Right hindlimb (tissue), 1 donor: ENCODE data around the gene ADAM12.

Experiments
- DNase-seq: peaks from one replicate; pipeline ENCODE4 v3.0.0-alpha.2; 2018

ADAM12 gene

DNA sequence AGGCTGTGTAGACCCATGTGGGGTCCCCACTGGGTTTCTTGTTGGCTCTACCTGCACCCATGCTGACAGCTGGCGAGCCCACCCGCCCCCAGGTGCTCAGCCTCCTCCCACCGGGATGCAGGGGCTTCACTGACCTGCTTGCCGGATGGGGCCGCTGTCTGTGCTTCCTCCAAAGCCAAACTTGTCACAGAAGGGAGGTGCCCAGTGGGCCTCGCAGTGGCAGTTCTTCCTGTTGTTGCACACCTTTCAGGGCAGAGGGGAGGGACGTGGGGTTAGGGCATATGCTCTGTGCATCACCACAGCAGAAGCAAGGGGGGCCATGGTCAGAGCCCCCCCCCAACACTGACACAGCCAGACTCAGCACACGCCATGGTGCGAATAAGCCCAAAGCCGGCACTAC, 345.4 kb downstream of the ADAM12 start:
- no peak for DNase-seq

DNA sequence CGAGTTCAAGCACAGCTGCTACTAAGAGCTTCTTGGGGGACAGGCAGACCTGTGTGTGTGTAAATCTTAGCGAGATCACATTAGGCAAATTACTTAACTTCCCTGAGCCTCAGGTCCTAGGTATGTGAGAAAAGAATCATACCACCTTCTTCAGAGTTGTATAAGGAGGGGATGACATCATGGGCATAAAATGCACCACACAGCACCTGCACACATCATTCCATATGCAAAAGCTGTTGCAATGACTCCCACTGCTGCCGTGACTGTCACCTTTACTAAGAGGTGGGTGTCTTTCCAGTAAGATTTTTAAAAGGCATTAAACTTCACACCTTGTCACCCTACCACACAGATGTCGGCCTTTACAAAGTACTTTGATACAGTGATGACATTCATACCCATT, 345.9 kb downstream of the ADAM12 start:
- DNase-seq: no peak

DNA sequence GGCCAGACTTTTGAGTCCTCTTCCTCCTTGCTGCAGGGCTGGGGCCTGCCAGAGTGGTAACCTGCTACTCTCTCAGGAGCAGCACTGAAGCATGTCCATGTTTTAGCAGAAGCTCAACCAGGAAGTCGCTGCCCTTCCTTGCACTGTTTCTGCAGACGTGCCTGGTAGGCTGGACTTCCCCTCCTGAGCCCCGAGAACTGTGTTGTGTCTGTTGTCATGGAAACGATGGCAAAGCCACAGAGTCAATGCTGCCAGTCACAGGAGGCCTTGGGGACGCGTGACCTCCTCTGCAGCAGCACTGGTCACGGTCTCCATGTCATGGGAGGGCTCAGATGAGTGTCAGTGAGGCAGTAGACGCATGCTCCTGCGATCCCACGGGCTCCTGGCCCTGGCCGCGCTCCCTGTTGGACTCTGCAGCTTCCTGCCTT, 346.5 kb downstream of the ADAM12 start:
- DNase-seq: peak; percentile 90

DNA sequence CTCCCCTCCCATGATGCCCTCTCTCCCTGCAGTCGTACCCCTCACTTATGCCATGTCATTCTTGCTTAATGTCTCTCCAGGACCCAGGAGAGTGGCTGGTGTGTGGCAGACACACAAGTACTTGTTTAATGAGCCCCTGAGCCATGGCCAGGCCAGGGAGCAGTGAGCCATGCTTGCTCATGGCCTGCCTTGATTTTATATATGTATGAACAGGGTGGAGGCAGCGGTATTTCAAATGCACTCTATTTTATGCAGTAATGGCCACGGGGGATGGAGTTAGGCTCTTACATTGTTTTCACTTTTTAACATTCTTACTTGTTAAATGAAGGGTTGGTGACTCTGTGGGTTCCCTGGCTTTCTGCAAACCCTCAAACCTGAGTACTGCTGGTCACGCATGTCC, 347.2 kb downstream of the ADAM12 start:
- DNase-seq: no peak

DNA sequence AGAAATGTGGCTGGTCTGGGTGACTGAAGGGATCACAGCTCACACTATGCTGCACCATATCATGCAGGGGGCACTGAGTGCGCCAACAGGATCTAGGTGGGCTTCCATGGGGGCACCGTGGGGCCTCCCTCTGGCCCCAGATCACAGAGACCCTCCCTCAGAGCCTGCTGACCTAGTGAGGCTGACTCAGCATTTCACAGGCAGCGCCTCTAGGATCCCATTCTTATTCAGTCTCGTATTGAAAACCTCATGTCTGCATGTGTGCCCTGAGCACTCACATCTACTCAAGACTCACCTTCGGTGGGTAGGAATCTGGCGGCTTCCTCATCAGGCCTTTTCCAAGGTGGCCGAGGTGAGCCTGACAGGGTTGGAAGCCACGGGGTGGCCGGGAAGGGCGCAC, 350.3 kb downstream of the ADAM12 start:
- DNase-seq: no peak

DNA sequence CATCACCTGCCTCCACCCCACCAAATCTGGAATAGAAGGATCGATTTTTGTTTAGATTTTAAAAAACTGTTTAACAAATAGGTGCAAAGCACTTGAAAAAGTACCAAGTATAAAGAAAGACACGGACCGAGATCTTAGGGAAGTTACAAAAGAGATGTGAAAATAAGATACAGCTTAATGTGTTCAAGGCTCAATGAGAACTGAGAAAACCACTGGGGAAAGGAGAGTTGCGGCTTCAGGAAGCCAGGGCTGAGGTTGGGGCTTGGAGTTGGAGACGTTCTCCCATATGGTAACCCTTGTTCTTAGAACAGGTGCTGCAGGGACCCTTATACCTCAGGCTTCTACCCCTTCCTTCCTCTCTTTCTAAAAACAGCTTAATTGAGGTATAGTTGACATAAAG, 351.8 kb downstream of the ADAM12 start:
- DNase-seq: no peak

DNA sequence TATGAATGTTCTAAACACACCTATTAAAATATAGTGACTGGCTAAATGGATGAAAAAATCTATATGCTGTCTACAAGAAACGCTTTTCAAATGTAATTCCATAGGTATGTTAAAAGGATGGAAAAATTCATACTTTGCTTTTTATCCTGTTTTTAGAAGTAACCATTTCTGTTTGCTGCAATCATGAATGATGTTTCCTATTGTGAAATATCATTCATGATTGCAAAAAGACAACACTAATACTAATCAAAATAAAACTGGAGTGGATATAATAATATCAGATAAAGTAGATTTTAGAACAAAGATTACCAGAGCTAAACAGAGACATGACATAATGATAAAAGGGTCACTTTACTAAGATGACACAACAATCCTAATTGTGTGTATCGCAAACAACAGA, 353.7 kb downstream of the ADAM12 start:
- DNase-seq: no peak

DNA sequence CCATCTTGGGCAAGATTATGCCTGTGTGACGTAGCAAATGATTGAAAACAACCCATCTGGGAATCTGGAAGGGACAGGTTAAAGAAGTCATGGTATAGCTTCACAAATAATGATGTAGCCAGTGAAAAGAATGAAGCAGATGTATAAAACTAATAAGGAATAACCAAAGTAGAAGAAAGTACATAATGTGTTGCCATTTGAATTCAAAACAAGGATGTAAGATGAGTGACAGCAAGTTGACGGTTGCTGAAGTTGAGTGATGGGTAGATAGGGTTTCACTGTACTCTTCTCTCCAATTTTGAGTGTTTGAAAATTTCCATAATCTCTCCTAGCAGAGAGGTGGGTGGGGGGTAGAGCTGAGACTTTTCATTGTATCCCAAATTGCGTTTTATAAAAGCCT, 358.3 kb downstream of the ADAM12 start:
- no peak for DNase-seq

DNA sequence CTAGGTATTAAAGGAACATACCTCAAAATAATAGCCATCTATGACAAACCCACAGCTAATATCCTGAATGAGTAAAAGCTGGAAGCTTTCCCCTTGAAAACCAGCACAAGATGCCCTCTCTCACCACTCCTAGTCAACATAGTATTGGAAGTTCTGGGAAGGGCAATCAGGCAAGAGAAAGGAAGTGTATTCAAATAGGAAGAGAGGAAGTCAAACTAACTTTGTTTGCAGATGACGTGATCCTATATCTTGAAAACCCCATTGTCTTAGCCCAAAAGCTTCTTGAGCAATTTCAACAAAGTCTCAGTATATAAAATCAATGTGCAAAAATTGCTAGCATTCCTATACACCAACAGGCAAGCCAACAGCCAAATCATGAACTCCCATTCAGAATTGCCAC, 360.6 kb downstream of the ADAM12 start:
- no peak for DNase-seq

DNA sequence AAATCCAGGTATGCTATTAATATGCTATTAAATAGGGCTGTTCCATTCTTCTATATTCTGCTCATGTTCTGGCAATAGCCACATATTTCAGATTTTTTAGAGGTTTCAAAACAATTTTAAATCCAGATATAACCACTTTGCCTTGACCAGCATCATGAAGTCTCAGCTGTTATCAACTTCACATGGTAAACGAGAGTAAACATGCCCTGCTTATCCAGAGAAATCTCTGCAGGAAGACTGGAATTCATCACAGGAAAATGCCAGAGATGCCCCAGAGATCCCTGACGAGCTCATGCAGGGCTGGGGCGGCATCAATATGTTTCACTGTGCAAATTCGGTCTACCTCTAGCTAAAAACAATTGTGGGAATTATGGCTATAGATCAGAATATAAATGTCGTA, 365.4 kb downstream of the ADAM12 start:
- no peak for DNase-seq

DNA sequence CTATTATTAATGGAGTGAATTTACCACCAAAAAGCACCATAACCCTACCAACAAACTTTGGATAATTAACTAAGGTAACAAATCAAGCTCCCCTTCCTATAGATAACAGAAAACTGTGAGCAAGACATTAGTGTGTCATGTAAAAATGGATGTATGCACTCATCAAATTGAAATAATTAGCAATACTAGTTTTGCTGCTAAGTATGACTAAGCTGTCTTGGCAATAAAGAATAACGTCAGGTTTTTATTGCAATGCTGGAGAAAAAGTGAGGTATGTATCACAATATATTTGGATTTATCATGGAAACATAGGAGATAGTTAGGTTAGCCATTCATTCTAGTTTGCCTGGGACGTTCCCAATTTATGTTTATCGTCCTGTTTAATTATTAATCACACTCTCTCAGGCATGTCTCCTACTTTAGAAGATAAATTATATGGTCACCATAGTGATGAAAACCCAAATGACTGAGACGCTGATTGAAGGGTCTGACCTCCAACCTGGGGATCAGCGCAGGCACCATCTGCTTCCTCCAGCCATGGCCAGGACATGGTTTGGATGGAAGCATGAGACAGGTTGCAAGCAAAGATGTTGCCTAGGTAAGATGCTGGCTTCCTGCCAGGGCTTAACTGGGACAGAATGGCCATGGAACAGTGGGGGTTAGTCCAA, 366.3 kb downstream of the ADAM12 start:
- no peak for DNase-seq

DNA sequence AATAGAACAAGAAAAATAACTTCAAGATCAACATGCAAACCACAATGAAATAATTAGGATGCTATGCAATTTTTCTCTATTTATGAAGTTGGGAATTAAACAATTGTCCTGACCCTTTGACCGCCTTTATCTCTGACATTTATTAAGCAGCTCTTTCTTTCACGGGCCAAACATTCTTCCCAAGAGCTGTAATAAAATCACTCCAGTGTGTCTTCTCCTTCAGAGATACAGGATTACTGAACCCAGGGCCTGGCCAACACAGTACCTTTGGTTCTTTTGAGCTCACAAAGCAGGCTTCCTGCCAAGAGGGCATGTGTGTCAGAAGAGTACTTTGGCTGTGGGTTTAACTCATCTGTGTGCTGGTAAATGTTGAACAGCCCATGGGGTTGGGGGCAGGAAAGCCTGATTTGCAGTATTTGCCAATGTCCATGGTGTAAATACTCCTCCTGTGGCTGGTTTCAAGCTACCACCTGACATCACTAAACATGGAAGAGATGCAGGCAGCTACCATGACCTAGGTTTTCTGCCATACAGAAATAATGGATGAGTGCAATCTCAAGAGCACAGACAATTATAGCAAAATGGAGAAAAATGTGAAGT, 370.2 kb downstream of the ADAM12 start:
- DNase-seq: no peak

DNA sequence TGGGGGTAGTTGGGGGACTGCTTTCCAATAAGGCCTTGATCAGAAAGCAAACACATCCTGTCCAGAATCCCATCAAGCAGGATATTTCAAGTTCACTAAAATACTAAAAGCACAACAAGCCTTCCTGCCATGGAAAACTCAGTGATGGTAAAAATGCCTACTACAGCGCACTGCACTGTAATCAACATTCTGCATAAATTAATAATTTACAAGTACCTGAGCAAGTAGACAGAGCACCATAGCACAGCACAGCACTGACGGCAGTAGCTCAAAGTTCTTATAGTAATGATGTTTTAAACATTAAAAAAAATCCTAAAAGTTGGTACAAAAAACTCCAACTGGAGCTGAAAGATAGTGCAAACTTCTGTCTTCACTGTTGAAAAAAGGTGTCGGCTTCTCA, 371.4 kb downstream of the ADAM12 start:
- DNase-seq: no peak

DNA sequence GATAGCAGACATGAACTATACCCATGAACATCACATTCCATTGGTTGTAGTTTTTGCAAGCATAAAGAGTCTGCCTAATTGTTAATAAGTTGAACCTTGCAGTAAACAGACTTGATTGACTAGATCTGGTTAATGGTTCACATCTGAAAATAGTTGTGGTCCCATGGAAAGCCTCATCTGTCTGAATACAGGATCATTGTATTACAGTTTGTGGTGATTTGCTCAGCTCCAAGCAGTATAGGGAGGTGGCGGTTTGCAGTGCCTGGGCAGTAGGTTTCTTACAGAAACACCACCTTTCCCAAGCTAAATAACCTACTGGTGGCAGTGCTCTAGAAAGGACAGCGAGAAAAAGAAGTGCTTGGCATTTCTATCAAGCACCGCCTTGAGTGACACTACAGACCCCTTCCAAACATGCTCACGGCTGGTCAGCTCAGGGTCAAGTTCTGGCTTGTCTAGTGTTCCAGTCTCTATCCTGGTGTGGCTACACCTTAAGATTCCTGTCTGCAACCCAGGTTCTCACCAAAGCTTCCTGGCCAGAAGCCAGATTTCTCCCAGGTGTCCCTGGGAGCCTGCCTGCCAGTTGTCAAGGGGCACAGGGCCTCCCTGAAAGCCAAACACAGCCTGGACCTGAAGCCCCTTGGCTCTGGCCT, 372.0 kb downstream of the ADAM12 start:
- no peak for DNase-seq

DNA sequence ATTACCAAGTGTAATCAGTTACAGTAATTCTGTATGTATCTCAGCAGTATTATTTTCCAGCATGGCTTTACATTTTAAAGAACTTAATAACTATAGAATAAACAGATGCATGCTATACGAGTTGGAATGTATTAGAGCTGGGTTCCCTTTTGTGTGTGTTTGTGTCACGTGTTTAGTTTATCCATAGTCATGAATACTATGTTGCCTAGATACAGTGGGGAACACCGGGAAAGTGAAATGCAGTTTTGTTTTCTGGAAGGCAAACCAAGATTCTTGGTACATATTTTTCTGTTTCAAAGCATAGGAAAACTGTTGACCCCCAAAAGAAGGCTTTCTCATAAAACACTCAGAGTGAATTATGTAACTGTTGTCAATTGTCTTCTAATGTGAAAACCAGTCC, 372.9 kb downstream of the ADAM12 start:
- DNase-seq: no peak

DNA sequence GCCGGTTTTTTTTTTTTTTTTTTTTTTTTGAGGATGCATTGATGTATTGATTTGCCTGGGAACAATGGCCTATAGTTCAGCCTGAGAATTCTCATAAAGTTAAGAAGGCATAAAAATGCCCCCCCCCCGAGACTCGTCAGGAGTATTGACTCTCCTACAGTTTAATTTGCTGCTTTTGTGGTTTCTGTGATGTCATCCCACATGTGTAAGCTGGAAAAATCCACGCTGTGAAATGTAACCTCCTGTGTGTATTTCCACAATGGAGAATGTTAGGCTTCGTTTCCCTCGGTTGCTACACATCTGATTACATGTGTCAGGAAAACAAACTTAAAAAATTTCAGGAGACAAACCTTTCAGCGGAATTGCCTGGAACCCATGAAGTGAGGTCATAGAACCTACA, 374.0 kb downstream of the ADAM12 start:
- DNase-seq: peak; percentile 42

DNA sequence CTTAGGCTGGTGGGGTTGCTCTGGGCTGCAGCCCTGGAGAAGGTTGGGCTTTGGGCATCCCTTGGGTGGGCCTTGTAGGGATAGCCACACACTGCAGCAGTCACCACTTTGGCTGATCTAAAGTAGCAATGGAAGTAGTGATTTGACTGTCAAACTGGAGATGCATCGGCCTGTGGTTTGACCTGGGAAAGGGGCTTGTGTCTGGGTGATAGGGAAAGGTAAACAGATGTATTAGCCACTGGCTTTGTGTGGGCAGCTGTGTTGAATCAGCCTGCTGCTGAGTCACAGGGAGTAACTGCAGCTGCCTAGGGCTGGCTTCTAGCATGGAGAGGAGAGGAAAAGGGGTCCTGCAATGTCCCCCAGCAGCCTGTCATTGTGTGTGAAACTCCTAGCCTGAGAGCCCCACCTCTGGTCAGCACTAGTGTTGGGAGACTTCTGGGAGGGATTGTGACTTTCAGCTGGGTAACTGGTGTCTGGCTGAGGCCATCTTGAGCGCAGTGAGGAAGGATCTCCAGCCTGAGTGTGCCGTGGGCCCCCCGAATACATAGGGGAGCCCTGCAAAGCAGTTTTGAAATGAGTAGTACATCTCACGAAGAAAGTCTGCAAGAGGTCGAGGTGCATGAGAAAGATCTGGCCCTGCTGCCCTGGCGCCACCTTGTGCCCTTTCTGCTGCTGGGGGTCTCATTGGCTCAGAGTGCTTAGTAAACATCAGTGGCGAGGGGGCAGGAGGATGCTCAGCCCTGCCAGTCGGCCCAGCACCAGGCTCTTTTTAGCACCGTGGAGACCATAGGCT, 374.6 kb downstream of the ADAM12 start:
- DNase-seq: no peak

DNA sequence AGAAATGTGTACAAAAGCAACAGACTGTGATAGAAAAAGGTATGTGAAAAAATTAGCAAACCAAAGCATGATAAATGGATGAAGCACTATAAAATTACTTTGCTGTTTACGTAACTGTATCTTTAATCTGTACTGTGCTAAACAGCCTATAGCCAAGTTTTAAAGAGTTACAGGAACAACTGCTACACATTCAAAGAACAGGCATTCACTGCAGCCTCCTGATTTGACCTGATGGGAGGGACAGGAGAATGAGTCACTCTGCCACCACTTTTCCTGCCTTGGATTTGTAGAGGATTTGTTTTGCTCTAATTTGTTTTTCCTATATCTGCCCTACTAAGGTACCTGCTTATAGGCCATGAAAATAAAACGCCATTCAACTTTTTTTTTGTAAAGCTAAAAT, 375.8 kb downstream of the ADAM12 start:
- no peak for DNase-seq

DNA sequence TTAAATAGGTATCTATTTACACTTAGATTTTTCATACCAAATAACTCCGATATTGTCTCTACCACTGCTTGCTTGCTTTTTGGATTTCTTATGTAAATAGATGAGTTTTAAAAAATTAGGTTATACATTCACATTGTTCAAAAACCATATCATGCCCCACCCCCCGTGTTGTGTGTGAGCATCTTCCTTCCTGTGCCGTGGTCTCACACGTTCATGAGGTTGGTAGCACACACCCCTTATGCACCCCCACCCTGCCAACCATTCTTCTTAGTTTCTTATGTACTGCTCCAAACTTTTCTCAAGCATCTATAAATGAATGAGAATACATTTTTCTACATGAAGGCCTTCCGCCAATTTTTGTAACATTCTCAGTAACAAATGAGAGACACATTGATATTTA, 376.3 kb downstream of the ADAM12 start:
- no peak for DNase-seq

DNA sequence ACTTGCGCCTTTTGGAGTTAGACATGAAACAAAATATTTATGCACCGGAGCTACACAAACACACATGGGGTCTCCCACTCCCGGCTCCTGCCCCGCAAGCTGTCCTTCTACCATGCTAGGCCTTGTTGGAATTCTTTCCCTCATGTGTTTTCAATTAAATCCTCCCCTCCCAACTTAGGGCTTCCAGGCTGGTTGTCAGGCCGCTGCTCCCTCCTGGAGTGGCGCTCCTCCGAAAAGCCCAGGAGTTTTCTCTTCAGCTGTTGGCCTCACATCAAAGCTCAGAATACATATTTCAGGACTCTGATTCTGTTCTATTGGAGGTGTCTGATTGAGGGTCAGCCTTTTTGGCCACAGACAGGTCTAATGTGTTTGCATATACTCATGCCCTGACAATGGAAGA, 378.6 kb downstream of the ADAM12 start:
- DNase-seq: no peak

DNA sequence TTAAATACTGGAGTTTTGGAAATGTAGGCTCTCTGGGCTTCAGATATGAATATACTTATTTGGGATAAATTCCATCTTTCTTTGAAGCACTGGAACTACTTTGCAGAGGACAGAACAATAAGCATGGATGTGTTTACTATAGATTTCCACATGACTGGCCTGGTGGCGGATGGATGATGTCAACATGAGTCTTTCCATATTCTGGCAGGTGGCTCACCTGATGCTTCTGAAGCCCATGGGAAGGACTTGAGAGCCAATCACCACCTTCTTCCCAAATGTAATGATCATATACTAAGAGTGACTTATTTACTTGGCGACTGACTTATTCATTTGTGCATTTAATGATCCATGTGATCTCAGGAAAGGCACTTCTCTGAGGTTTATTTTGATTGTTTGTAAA, 381.4 kb downstream of the ADAM12 start:
- DNase-seq: no peak

DNA sequence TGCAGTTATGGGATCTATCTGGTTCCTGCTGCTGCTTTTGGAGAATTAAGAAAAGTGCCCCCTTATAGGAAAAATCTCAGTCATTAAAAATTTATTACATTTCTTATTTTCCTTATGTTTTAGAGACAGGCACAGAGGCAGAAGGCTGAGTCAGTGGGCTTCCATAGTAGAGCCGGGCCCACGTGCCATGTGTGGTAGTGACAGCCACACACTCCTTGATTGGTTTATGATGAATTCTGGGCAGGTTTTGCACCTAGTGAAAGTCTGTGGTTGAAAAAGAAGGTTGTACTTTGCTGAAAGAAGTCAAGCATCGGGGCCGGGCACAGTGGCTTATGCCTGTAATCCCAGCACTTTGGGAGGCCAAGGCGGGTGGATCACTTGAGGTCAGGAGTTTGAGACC, 382.0 kb downstream of the ADAM12 start:
- no peak for DNase-seq

DNA sequence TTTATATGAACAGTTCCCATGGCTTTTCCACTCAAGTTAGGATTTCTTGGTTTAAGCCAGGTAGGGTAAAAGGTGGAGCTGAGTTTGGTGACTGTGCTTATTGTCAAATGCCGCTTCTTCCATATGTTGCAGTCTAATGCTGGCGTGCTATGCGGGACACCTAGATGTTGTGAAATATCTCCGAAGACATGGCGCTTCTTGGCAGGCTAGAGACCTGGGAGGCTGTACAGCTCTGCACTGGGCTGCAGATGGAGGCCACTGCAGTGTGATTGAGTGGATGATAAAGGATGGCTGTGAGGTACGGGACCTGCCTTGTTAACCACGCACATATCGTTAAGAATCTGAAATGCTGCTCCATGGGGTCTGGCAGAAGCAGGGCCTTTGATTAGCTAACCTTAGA, 383.5 kb downstream of the ADAM12 start:
- no peak for DNase-seq

DNA sequence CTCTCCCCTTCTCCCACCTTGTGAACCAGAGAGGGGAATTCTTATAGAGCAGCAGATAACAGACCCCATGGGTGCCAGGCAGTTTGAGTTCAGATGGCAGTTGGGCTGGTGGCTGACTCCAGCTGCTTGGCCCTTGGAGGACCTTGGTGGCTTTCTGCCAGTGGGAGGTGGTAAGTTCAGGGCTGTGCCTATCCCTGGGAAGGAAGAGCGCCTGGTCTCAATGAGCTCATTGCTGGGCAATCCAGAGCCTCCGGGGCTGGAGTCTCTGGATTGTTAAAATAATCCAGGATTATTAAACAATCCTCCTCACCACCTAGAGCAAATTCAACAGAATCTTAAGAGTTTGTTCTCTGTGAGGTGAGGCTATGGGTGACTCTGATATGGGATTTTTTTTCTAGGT, 386.7 kb downstream of the ADAM12 start:
- peak; percentile 48 for DNase-seq
